HG02884 (cell line): Measurements from ENCODE around the gene ASPSCR1.

Experiments
- ATAC-seq: cut with Tn5 transposase; IDR thresholded peaks from one replicate; pipeline ENCODE4 v1.9.1; 2021; ENCODE audit warnings: mild to moderate bottlenecking, moderate library complexity; ENCODE audit not compliant: unreplicated experiment

The ASPSCR1 gene

DNA sequence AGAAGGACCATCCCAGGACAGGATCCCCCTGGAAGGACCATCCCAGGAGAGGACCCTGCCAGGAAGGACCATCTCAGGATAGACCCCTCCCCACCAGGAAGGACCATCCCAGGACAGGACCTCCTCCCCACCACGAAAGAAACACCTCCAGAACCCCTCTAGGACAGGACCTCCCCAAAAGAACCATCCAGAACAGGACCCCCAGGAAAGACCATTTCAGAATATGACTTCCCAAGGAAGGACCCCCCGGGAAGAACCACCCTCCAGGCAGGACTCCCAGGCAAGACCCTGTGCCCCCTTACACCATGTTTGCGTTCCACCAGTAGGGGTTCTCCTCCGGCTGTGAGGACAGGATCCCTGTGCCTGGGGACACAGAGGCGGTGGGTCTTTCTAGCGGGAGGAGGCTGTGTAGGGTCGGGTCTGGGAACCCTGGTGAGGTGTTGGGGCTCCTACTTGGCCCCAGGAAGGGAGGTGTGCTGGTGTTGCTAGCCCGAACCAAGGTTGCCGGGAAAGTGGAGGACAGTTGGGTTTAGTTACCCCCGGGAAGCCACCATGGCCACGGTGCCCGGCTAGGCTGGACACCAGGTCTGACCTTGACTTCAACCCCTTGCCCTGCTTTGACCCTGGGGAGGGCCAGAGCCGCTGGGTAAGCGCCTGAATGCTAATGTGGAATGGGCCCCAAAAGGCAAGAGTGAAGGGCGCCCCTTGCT lies 18.6 kb upstream of the ASPSCR1 start:
- no peak for ATAC-seq

DNA sequence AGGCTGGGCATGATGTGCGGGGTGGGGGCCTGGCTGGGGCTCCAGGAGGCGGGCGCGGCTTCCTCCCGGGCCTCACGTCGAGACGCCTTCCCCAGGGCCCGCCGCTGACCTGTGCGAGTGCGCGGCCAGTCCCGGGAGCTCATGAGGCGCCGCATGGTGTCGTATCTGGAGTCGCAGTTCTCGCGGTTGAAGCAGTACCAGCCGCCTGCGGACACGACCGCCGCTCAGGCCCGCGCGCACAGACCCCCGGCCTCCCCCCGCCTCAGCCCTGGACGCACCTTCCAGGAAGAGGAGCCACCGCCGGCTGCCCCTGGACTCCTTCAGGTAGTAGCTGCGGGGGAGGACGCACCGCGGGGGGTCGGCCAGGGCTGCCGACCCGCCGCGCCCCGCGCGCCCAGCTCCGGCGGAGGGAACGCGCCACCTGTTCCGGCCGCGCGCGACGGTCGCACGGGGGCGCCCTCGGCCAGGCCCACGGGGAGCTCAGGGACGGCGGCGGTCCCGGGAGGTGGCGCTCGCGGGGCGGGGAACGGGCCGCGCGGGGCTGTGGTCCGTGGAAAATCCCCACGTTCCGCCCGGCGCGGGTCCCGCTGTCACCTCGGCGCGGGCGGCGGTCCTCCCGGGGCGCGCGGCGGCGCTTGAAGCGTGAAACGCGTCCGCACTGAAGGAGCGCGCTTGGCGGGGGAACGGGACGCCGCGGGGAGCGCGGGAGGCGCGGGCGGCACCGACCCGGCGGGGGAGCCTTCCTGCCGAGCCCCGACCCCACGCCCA lies 17.9 kb upstream of the ASPSCR1 start:
- ATAC-seq, result no peak

DNA sequence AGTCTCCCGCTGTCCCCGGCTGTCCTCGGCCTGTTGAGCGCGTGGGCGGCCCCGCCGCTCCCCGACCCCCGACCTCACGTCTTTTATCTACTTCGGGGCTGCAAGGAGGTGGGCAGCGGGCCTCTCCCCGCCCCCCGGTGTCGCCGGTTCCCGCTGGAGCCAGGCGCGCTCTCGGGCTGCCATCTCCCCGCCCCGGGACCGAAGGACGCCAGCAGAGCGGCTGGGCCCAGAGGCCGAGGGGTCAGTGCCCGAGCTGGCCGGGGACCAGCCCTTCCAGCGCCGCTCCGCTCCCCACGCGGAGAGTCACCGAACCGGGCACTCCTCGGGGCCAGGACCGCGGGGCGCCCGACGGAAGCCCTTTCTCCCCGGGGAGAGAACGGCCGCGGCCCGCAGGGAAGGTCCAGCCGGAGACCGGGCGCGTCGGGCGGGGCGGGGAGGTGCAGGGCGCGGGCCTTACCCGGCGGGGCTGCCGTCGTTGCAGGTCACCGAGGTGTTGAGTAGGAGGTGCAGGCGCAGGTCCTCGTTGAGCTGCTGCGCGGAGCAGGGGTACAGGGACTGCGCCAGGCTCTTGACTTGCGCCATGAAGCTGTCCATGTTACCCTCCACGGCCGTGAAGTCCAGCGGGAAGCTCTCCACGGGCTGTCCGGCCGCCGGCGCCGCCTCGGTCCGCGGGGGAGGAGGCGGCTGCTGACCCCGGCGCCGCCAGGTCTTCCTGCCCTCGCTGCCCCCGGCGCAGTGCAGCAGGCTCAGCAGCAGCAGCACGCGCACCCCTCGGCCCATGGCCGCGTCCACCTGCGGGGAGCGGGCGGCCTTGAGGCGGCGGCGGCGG lies 17.1 kb upstream of the ASPSCR1 start:
- ATAC-seq, result no peak

DNA sequence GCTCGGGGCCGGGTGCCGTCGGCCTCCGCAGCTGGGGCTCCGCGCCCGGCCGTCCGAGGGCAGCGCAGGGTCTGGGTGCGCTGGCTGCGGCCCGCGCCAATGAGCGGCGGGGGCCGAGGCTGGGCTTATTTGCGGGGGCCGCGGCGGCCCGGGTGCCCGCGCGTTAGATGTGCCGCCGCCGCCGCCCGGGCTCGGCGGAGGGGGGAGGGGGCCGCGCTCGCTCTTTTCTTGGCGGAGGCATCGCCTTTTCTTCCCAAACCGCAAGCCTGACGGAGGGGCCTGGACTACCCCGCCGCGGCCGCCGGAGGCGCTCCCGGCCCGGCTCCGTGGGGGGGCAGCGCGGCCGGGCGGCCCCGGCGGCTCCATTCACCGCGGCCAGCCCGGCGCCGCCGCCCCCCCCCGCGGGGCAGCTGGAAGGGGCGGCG lies 16.3 kb upstream of the ASPSCR1 start, which contains the start of gene NOTUM:
NOTUM (minus strand) TSS at position 101 of the 425 bp plus-strand sequence. CDS start 278 bp downstream, outside the sequence.
- no peak for ATAC-seq

DNA sequence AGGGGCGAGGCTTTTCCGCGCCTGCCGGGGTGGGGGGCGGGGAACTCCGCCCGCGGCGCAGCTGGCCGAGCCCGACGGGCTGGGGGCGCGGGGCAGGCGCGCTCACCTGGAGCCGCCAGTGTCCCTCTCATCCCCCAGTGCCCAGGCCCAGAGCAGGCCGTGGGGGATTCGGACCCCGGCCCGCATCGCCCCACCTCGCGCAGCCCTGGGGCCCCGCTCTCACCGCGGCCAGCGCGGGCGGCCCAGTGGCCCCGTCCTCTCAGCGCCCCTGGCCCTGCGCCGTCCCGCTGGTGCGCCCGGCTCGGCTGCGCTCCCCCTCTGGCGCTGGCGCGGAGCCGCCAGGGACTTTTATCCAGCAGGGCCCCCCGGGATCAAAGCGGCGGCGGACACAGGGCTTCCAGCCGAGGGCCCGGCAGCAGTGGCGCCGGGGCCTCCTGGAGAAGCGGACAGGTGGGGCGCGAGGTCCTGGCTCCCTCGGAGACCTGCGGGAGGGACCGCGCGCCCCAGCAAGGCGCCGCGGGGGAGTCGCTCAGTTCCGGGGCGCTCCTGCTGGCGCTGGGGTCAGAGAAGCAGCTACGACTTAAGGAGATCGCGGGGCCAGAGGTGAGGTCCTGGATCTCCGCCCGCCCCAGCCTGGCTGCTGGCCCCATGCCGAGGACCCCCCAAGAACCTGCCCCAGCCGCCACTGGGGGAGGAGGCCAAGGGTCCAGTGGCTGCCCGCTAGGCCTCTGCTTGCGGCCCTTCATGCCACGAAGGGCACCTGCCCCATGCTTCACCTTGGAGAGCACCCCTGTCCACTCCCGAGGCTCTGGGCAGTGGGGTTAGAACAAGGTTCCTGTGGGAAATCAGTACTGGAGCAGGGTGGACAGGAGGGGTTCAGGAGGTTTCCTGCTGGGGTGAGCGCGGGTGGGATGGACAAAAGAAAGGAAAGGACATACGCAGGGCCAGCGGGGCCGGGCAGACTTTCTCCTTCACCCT lies 15.6 kb upstream of the ASPSCR1 start:
- ATAC-seq, result no peak

DNA sequence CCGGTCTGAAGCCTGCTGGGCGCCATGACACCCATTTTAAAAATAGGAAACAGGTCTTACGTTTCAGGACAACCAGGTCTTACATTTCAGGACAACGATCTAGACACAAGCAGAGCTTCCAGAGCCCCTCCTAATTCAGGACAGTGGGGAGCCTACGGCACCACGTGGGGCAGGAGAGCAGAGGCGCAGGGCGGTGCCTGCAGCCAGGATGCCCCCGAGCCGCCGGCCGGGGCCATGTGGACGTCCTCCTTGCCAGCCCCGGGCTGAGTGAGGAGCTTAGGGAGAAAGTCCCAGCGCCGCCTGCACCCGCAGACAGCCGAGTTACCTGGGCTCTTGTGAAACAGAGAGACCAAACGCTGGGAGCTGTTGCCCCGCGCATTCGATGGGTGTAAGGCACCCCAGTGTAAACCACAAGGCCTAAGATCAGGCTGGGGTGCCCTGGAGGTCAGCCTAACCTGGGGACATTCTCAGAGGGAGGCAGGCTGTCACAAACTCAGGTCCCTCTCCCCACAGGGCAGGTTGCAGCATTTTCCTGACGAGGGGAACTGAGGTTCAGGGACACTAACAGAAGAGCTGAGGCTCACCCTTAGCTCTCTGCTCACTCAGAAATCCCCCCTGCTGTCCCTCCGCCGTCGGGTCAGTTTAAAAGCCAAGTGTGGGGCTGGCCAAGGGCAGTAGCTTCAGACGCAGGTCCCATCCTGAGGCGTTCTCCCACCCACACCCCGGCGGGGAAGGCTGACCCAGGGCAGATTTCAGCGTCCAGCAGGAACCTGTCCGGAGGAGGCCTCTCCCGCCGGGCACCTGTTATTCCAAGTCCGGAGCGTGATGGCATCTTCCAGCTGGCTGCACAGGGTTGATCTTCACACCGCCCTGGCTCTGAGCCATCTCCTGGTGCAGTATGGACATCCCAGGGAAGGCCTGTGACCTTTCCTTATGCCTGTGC lies 14.7 kb upstream of the ASPSCR1 start:
- no peak for ATAC-seq

DNA sequence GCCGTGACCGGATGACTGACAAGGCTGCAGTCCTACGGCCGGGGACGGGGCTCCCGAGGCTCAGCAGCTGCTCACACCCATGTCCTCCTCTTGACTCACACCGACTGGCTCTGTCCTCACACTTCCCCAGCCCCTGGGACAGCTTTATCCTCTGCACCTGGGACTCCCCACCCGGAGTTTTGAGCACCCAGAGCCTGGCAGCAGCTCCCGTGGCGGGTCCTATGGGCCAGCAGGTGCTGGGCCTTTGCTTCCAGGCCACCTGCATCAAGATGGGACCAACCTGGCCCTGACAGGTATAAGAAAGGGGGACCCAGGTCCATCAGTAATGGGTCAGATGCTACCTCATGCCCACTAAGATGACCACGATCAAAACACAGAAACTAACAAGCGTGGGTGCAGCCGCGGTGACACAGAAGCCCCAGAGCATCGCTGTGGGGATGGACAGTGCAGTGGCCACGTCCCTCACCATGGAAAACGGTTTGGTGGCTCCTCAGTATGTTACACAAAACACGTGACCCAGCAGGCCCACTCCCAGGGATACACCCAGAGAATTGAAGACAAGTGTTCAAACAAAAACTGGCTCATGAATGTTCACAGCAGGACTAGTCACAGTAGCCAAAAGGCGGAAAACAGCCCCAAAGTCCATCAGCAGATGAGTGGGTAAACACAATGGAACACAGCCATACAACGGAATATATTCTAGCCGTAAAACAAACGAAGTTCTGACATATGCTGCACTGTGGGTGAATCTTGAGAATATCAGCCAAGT lies 13.2 kb upstream of the ASPSCR1 start:
- ATAC-seq, result no peak

DNA sequence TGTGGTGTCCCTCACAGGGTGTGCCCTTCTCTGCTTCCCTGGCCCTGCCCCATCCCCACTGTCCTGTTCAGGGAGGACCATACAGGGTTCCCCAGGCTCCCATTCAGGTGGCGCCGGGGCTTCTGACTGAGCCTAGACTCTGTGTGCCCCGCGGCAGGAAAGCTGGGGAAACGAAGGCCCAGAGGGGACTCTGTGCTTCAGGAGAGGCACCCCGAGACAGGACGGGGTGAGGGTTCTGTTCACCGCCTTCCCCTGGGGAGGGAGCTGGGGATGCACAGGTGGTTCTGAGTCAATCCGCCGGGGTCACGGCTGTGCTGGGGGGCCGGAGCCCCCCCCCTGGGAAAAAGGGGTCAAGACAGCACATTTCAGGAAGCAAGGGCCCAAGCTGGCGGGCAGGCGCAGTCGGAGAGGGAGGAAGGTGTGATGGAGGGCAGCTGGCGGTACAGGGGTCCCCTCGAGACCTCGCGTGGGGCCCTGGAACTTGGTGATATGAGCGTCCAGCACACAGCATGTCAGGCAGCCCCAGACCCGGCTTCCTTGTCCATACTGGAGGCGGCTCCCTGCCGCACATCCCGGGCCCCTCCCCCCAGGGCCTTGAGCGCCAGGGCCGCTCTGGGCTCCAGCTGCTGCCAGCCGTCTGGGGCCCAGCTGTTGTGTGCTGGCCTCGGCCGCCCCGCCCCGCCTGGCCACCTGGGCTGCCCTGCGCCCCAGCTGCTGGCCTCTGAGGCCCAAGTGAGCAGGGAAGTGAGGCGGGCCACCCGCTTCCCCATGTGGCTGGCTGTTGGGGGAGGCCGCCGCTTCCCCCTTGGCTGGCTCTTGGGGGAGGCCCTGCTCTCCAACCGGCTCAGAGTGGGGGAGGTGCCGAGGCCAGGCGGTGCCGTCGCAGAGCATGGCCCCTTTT lies 10.8 kb upstream of the ASPSCR1 start:
- no peak for ATAC-seq

DNA sequence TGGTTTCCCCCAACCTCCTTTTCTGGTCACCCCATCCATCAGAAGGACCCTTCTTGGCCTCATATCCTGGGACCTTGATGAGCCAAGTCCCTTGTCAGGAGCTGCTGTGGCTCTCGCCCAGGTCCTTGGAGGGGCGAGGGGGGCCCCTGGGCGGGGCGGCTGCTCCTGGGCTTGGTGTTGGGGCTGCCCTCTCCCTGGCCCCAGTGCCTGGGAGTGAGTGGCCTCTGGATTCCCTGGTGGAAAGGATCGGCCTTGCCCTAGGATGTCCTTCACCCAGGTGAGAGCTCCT lies 10.2 kb upstream of the ASPSCR1 start:
- ATAC-seq, result no peak

DNA sequence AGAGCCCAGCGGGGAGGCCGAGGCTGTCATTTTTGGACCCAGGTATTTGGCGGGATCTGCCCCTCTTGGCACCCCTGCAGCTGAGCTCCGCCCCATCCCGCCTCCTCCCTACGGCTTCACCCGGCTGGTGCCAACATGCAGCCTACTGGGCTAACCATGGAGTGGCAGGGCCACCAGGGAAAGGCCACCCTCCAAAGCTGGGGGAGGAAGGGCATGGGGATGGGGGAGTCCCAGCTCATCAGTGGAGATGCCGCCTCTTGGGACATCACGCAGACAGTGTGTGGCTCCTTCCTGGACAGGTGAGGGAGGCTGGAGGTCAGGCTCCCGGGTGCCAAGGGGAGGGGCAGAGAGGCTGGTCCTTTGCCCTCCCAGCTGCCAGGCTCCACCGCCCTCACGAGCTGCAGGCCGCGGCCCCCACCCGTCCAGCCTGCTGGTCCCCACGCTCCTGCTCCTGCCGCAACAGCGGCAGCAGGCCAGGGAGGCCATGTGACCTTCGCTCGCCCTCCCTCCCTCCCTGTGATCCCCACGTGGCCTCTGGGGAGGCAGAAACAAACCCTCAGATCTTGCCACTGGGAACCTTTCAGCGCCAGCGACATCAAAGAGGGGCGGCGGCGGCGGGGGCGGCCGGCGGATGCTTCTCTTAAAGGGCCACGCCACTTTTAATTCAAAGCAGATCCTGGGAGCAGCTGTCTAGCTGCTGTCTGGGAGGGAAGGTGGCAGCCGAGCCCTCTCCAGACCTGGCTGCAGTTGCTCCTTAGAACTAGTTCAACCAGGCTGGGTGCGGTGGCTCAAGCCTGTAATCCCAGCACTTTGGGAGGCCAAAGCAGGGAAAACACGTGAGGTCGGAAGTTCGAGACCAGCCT lies 9.7 kb upstream of the ASPSCR1 start:
- no peak for ATAC-seq

DNA sequence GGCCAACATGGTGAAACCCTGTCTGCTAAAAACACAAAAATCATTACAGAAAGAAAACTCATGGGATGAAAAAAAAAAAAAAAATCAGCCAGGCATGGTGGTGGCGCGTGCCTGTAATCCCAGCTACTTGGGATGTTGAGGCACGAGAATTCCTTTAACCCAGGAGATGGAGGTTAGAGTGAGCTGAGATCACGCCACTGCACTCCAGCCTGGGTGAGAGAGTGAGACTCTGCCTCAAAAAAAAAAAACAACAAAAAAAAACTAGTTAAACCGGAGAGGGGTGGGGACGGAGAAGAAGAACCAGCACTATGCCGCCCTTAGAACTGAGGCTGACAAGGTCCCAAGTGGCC lies 9.1 kb upstream of the ASPSCR1 start:
- ATAC-seq, result no peak

DNA sequence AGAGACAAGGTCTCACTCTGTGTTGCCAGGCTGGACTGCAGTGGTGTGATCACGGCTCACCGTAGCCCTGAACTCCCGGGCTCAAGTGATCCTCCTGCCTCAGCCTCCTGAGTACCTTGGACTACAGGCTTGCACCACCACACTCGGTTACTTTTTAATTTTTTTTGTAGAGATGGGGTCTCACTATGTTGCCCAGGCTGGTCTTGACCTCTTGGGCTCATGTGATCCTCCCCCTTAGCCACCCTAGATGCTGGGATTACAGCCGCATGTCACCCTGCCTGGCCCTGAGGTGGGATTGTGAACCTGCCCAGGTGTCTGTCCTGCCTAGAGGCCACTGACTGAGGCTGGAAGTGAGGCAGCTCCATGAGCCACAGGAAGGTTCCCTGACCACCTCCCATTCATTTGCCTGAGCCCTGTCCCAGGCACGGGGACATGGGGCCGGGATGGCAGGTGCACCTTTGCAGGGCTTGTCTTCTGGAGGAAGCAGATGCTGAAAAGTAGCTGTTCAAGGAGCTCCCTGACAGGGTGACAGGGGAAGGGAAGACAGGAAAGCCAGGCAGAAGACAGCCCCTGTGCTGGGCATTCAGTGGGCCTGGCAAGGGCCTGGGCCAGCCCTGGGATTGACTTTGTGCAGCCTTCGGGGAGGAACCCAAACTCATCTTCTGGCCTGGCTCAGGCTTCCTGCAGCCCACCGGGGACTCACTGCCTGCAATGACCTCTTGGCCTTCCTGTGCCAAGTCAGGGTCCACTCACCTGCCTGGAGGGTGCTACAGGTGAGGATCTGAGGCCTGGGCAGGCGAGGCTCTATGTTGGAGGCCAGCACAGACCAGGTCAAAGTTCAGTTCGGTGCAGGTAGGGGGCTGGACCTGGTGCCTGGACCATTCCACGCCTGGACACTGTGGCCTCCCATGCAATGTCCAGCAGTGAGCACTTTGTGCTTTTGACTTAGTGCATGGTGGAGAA lies 8.3 kb upstream of the ASPSCR1 start:
- ATAC-seq, result no peak

DNA sequence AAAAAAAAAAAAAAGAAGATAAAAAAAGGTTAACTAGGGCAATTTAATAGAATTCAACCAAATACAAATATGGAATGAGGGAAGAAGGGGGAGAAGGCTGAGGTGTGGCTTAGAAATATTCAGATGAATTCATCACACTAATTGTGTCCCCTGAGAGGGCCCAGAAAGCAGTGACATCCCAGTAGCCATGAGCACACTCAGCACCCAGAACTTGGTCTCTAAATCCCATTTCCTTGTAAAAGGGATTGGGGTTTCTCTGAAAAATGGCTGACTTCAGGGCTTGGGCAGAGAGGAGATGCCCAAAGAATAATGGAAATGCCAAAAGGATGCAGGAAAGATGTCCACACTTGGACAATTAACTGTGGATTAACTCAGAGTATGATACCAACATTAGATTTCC lies 4.0 kb upstream of the ASPSCR1 start:
- ATAC-seq, result no peak

DNA sequence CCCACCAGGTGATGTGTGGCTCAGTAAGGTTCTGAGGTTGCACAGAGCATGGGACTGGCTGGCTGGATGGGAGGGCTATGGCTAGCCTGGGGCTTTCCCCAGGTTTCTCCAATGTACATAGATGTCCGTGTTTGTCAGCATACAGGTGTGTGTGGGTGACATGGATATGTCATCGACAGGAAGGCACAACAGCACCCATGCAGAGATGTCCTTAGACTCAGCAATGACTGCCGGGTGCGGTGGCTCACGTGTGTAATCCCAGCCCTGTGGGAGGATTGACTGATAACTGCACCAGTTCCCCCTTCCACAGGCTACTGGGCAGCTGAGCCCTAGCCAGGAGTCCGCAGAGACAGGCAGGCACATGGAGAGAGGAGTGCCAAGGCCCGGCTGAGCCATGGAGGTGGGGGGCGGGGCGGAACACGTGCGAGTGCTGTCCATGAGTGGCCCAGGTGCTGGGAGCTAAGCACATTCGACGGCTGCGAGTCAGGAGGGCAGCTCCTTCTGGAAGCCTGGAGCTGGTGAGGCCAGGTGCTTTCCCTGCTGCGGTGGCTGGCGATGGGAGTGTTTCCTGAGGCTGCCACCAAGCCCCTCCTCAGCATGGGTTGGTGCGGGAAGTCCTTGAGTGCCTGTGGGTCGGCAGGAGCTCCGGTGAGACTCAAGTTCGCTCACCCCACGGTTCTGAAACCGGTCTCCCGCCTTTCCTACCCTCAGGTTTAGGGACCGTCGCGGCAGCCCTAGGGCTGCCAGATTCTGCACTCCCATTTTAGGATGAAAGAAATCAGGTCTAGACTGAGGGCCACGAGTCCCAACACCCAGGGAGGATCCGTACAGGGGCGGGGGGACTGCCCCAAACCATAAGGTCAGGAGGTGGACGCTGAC lies 858 bp upstream of the ASPSCR1 start:
- no peak for ATAC-seq
